Measurements from ENCODE around the gene JUP. TPM values are rescaled to one million over a fixed set of nuclear protein-coding genes. Genes with fewer than 3 reads are reported as not detected.

JUP gene
- total RNA-seq, 1 experiment from 2014 or later: 102 TPM

DNA sequence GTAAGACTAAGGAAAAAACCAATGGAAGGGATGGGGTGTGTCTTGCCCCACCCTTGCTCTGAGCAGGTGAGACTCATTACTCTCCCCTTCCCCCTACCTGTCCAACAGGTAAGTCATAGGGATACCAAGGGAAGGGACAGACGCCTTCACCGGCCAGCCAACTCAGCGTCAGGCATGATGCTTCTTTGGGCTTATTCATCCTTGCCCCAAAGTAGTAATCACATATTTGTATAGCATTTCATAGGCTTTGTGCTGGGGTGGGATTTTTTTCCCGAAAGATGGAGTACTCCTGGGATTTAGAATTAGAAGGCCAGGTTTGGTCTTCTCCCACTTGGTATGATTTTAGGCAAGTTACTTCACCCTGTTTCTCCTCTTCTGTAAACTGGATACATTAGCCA lies 509 bp upstream of the JUP start:
- Histone ChIP-seq H3K27me3 (ENCODE audit: low read length) (no peaks in the 10 kb centered on the region), H3K4me3 (ENCODE audit: low read length) (no peak overlapping the region), H3K9me3 (ENCODE audit: low read length) (no peaks in the 10 kb centered on the region), H3K4me1 (ENCODE audit: low read length) (no peaks in the 10 kb centered on the region), H3K9me2 (replicated peaks; ENCODE audit: insufficient read depth, low read length) (no peaks in the 10 kb centered on the region), H3K36me3 (ENCODE audit: insufficient read depth, low read length) (no peaks in the 10 kb centered on the region), H2AFZ (ENCODE audit: low read length) (no peak overlapping the region), H3K9ac (ENCODE audit: low read length) (no peak overlapping the region), H3K27ac (ENCODE audit: low read length) (no peak overlapping the region), H4K20me1 (ENCODE audit: insufficient read depth, low read depth, low read length) (no peaks in the 10 kb centered on the region), H3K79me2 (ENCODE audit: low read length) (no peaks in the 10 kb centered on the region), H3K4me2 (ENCODE audit: low read depth, low read length, poor library complexity, severe bottlenecking) (no peak overlapping the region)
- DNase-seq: no peak

- H3K4me2 ChIP-seq (ENCODE audit: low read depth, low read length, poor library complexity, severe bottlenecking): no peak overlapping the region
- no peaks in the 10 kb centered on the region for H3K9me2 ChIP-seq (replicated peaks; ENCODE audit: insufficient read depth, low read length)
- no peak overlapping the region for H2AFZ ChIP-seq (ENCODE audit: low read length)
- H4K20me1 ChIP-seq (ENCODE audit: insufficient read depth, low read depth, low read length): no peaks in the 10 kb centered on the region
- H3K27me3 ChIP-seq (ENCODE audit: low read length): no peaks in the 10 kb centered on the region
- no peaks in the 10 kb centered on the region for H3K79me2 ChIP-seq (ENCODE audit: low read length)
- H3K4me1 ChIP-seq (ENCODE audit: low read length): no peaks in the 10 kb centered on the region
- no peak for DNase-seq
- H3K4me3 ChIP-seq (ENCODE audit: low read length): no peak overlapping the region
- no peak overlapping the region for H3K9ac ChIP-seq (ENCODE audit: low read length)
- H3K36me3 ChIP-seq (ENCODE audit: insufficient read depth, low read length): no peaks in the 10 kb centered on the region
- no peak overlapping the region for H3K27ac ChIP-seq (ENCODE audit: low read length)
- H3K9me3 ChIP-seq (ENCODE audit: low read length): no peaks in the 10 kb centered on the region
These were observed 668 bp downstream of the JUP start for GRCh38 chr17:41785859-41786226.

DNA sequence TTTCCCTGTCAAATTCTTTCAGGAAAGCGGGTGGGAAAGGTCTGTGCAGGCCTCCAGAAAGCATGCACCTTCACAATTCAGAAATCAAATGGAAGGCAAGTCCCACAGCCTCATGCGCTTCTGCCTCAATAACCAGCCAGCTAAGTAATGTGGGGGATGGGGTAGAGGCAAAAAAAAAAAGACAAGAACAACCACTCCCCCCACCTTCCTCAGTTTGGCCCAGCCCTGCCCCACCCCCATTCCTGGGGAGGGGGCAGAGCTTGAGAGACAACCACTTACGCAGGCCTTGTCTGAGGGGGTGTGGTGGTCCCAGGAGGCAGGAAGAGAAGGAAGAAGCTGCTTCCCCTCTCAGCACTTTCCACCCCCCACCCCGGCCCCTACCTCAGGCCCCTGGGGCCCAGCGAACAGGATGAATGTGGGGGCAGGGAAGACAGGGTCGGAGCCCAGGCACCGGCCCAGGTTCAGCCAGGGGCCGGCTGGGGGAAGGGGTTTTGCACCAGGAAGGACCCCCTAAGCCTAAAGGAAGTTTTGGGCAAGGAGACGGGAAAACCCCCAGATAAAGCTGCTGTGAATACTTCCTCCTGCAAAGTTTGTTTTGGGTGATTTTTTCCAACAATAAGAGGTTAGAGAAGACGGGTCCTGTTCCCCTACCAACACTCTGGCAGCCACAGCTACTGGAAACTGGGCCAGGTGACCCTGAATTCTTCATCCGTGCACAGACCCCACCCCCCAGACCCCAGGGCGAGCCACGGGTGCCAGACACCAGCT lies 1.2 kb downstream of the JUP start:
- Histone ChIP-seq H3K9ac (ENCODE audit: low read length) (no peak overlapping the region), H3K27me3 (ENCODE audit: low read length) (no peaks in the 10 kb centered on the region), H3K9me2 (replicated peaks; ENCODE audit: insufficient read depth, low read length) (no peaks in the 10 kb centered on the region), H3K4me3 (ENCODE audit: low read length) (no peak overlapping the region), H3K4me2 (ENCODE audit: low read depth, low read length, poor library complexity, severe bottlenecking) (no peak overlapping the region), H3K27ac (ENCODE audit: low read length) (no peak overlapping the region), H3K79me2 (ENCODE audit: low read length) (no peaks in the 10 kb centered on the region), H3K36me3 (ENCODE audit: insufficient read depth, low read length) (no peaks in the 10 kb centered on the region), H3K4me1 (ENCODE audit: low read length) (no peaks in the 10 kb centered on the region), H4K20me1 (ENCODE audit: insufficient read depth, low read depth, low read length) (no peaks in the 10 kb centered on the region), H2AFZ (ENCODE audit: low read length) (no peak overlapping the region), H3K9me3 (ENCODE audit: low read length) (no peaks in the 10 kb centered on the region)
- DNase-seq: no peak

DNA sequence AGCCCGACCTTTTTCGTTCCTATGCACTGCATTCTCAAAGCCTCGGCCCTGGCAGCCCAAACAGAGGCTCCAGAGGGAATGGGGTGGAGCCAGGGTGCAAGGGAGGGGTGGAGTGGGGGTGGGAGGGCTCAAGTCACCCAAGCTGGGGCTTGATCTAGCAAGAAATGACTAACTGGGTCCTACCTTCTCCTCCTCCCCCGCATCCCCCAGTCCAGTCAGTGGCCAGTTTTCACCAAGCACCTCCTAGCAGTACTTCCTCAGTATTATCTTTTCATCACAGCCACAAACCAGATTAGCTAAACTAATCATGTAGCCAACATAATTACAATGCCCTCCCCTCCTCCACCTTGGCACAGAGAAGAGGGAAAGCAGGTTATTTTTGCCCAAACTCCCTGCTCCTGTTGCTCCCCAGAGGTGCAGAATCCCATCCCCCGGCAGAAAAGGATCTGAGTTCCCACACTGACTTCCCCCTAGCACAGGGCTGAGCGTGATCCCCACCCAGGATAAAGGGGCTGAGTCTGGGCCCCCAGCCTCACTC lies 2.2 kb downstream of the JUP start:
- Histone ChIP-seq H3K79me2 (ENCODE audit: low read length) (no peaks in the 10 kb centered on the region), H3K27ac (ENCODE audit: low read length) (no peak overlapping the region), H2AFZ (ENCODE audit: low read length) (no peak overlapping the region), H4K20me1 (ENCODE audit: insufficient read depth, low read depth, low read length) (no peaks in the 10 kb centered on the region), H3K36me3 (ENCODE audit: insufficient read depth, low read length) (no peaks in the 10 kb centered on the region), H3K4me1 (ENCODE audit: low read length) (no peaks in the 10 kb centered on the region), H3K4me2 (ENCODE audit: low read depth, low read length, poor library complexity, severe bottlenecking) (no peak overlapping the region), H3K9me2 (replicated peaks; ENCODE audit: insufficient read depth, low read length) (no peaks in the 10 kb centered on the region), H3K9ac (ENCODE audit: low read length) (no peak overlapping the region), H3K9me3 (ENCODE audit: low read length) (no peaks in the 10 kb centered on the region), H3K4me3 (ENCODE audit: low read length) (no peak overlapping the region), H3K27me3 (ENCODE audit: low read length) (no peaks in the 10 kb centered on the region)
- no peak for DNase-seq

- Histone ChIP-seq H3K9ac (ENCODE audit: low read length) (no peak overlapping the region), H4K20me1 (ENCODE audit: insufficient read depth, low read depth, low read length) (no peaks in the 10 kb centered on the region), H3K9me2 (replicated peaks; ENCODE audit: insufficient read depth, low read length) (no peaks in the 10 kb centered on the region), H3K9me3 (ENCODE audit: low read length) (no peaks in the 10 kb centered on the region), H3K4me3 (ENCODE audit: low read length) (no peak overlapping the region), H3K27ac (ENCODE audit: low read length) (no peak overlapping the region), H3K79me2 (ENCODE audit: low read length) (no peaks in the 10 kb centered on the region), H3K4me2 (ENCODE audit: low read depth, low read length, poor library complexity, severe bottlenecking) (no peak overlapping the region), H3K36me3 (ENCODE audit: insufficient read depth, low read length) (no peaks in the 10 kb centered on the region), H3K4me1 (ENCODE audit: low read length) (no peaks in the 10 kb centered on the region), H3K27me3 (ENCODE audit: low read length) (no peaks in the 10 kb centered on the region), H2AFZ (ENCODE audit: low read length) (no peak overlapping the region)
- DNase-seq: no peak
These were observed 4.4 kb downstream of the JUP start for GRCh38 chr17:41782142-41782541.

DNA sequence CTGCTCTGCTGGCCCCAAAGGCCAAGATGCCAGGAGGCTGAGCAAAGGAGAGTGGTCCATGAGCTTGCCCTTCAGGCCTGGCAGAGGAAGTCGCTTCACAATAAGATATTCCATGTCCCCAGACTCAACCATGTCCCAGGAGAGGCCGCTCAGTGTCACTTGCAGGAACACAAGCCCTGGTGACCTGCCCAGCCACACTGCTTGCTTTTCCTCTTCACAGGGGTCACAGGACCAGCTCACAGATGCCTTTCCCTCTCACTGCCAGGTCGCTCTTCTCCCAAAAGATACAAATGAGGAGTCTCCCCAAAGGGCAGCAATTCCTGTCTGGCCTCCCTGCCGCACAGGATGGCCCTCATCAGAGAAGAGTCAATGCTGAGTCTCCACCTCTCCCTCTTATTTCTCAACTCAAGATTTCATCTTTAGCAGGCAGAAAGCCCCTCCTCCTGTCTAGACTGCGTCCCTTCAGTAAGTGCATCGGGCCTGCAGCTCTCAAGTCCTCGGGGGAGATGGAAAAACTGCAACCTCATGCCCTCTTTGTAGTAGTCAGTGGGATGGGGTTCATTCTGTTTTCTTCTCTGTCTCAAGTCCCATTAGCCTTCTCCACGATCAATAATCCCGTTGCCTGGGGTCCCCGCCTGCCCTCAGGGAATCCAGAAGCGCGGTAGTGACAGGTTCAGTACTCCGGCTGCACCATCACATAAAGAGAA lies 5.0 kb downstream of the JUP start:
- no peak overlapping the region for H3K4me3 ChIP-seq (ENCODE audit: low read length)
- DNase-seq: no peak
- H3K9me3 ChIP-seq (ENCODE audit: low read length): no peaks in the 10 kb centered on the region
- H3K4me1 ChIP-seq (ENCODE audit: low read length): no peaks in the 10 kb centered on the region
- H3K27ac ChIP-seq (ENCODE audit: low read length): no peak overlapping the region
- H3K36me3 ChIP-seq (ENCODE audit: insufficient read depth, low read length): no peaks in the 10 kb centered on the region
- H3K79me2 ChIP-seq (ENCODE audit: low read length): no peaks in the 10 kb centered on the region
- no peak overlapping the region for H3K9ac ChIP-seq (ENCODE audit: low read length)
- H3K4me2 ChIP-seq (ENCODE audit: low read depth, low read length, poor library complexity, severe bottlenecking): no peak overlapping the region
- no peaks in the 10 kb centered on the region for H3K27me3 ChIP-seq (ENCODE audit: low read length)
- H3K9me2 ChIP-seq (replicated peaks; ENCODE audit: insufficient read depth, low read length): no peaks in the 10 kb centered on the region
- no peak overlapping the region for H2AFZ ChIP-seq (ENCODE audit: low read length)
- no peaks in the 10 kb centered on the region for H4K20me1 ChIP-seq (ENCODE audit: insufficient read depth, low read depth, low read length)

DNA sequence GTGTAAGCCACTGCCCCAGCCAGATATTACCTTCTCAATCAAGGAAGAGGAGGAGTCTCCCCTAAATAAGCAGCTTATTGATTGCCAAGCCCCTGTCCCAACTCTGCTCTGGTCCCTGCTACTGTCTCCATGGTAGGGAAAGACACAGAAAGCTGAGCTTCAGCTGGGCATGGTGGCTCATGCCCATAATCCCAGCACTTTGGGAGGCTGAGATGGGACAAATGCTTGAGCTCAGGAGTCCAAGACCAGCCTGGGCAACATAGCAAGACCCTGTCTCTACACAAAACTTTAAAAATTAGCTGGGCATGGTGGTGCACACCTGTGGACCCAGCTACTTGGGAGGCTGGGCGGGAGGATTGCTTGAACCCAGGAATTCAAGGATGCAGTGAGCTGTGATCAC lies 6.6 kb downstream of the JUP start:
- H3K27ac ChIP-seq (ENCODE audit: low read length): no peak overlapping the region
- no peaks in the 10 kb centered on the region for H3K79me2 ChIP-seq (ENCODE audit: low read length)
- H3K4me3 ChIP-seq (ENCODE audit: low read length): no peak overlapping the region
- no peaks in the 10 kb centered on the region for H3K9me3 ChIP-seq (ENCODE audit: low read length)
- no peaks in the 10 kb centered on the region for H3K4me1 ChIP-seq (ENCODE audit: low read length)
- no peaks in the 10 kb centered on the region for H3K27me3 ChIP-seq (ENCODE audit: low read length)
- no peaks in the 10 kb centered on the region for H3K36me3 ChIP-seq (ENCODE audit: insufficient read depth, low read length)
- DNase-seq: no peak
- H4K20me1 ChIP-seq (ENCODE audit: insufficient read depth, low read depth, low read length): no peaks in the 10 kb centered on the region
- H2AFZ ChIP-seq (ENCODE audit: low read length): no peak overlapping the region
- H3K9ac ChIP-seq (ENCODE audit: low read length): no peak overlapping the region
- H3K9me2 ChIP-seq (replicated peaks; ENCODE audit: insufficient read depth, low read length): no peaks in the 10 kb centered on the region
- H3K4me2 ChIP-seq (ENCODE audit: low read depth, low read length, poor library complexity, severe bottlenecking): no peak overlapping the region

DNA sequence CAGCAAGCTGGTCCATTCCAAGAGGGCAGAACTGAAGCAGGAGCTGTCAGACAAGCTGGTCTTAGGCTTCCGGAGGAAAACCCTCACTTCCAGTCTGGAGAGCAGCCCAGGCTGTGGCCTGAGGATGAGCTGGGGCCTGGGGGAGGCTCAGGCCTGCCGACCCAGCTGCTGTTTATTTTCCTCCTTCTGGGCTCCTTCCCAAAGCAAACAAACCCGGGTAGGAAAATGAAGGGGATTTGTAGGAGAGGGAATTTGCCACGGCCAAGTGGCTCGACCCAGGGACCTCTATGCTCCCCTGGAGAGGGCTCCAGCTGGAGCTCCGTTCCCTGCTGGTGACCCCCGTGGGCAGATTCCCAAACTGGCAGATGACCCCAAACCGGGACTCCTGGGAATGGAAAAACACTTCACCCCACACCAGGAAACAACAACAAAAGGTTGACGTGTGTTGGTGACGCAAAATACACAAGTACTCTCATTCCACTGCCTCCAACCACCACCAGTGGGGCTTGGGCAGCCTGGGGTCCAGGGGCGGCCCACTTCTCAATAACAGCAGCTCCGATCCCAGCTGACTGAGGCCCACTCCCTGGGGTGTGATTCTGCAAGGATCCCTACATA lies 8.8 kb downstream of the JUP start:
- Histone ChIP-seq H3K27ac (ENCODE audit: low read length) (no peak overlapping the region), H4K20me1 (ENCODE audit: insufficient read depth, low read depth, low read length) (no peaks in the 10 kb centered on the region), H3K9me3 (ENCODE audit: low read length) (no peaks in the 10 kb centered on the region), H3K4me2 (ENCODE audit: low read depth, low read length, poor library complexity, severe bottlenecking) (no peak overlapping the region), H3K9ac (ENCODE audit: low read length) (no peak overlapping the region), H3K27me3 (ENCODE audit: low read length) (no peaks in the 10 kb centered on the region), H3K4me1 (ENCODE audit: low read length) (no peaks in the 10 kb centered on the region), H3K36me3 (ENCODE audit: insufficient read depth, low read length) (no peaks in the 10 kb centered on the region), H3K4me3 (ENCODE audit: low read length) (no peak overlapping the region), H2AFZ (ENCODE audit: low read length) (no peak overlapping the region), H3K79me2 (ENCODE audit: low read length) (no peaks in the 10 kb centered on the region), H3K9me2 (replicated peaks; ENCODE audit: insufficient read depth, low read length) (no peaks in the 10 kb centered on the region)
- no peak for DNase-seq

Data from Karpas-422 (cell line).